C4-2B (cell line): ENCODE results near the gene CAMK2A.

Source experiments
- CTCF ChIP-seq: fragments of 450-650 bp; conservative IDR thresholded peaks from 2 replicates; pipeline ENCODE4 v1.5.1; 2017; ENCODE audit warnings: mild to moderate bottlenecking
- ZFX ChIP-seq: fragments of 450-650 bp; IDR thresholded peaks from 2 replicates; pipeline ENCODE4 v1.6.1; 2017

GRCh38 chr5:150293091-150293941 lies 3.7 kb upstream of the CAMK2A start:
- TF ChIP-seq CTCF = no peak
- TF ChIP-seq ZFX = no peak
